NCI-H1436 treated with DMSO at 0.1 percent for 48 hours (cell line): ENCODE measurements around the gene TNK2.
"Not testable (repeated sequence)": the region's sequence is repeated elsewhere in the genome, so short reads cannot be mapped to it uniquely, and the experiment has no call there.

ENCODE experiments used
- DNase-seq: peaks from one replicate; lab custom pipeline; 2025; lab: John Stamatoyannopoulos, UW

Gene TNK2

GRCh38 chr3:195907934-195908693 lies at the start of gene TNK2:
TSS of gene TNK2 (minus strand) at chr3:195908551. CDS start at chr3:195888588, 19,963 bp downstream.
- DNase-seq: no peak

DNA sequence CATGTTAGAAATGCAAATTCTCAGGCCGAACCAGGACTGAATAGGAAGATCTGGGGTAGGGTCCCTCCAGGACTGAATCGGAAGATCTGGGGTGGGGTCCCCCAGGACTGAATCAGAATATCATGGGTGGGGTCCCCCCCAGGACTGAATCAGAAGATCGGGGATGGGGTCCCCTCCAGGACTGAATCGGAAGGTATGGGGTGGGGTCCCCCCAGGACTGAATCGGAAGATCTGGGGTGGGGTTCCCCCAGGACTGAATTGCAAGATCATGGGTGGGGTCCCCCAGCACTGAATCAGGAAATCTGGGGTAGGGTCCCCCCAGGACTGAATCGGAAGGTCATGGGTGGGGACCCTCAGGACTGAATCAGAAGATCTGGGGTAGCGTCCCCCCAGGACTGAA lies 48.2 kb upstream of the TNK2 start:
- no peak for DNase-seq

DNA sequence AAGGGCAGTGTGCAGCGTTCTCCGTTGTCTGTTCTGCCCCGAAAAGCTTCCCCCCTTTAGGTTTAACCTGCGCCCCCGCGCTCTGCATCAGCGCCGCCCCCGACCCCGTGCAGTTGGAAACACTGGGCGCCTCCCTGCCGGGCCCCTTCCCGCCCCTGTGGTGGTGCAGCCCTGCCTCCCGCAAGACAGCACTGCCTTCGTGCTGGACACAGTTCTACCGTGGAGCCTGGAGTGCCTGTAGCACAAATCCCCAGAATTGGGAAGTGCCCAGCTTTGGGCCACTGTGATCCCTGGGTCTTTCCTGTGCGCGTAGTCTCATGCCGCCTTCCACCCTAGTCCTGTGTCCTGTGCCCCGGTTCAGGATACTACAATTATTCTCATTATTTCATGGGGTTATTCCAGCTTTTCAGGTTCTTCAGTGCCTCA lies 47.1 kb upstream of the TNK2 start:
- not testable (repeated sequence) for DNase-seq

- not testable (repeated sequence) for DNase-seq
Measured at GRCh38 chr3:195954752-195955119, 46.4 kb upstream of the TNK2 start.

GRCh38 chr3:195954052-195954751 lies 45.9 kb upstream of the TNK2 start:
- not testable (repeated sequence) for DNase-seq

- not testable (repeated sequence) for DNase-seq
Measured at GRCh38 chr3:195952590-195952989, 44.2 kb upstream of the TNK2 start.

DNA sequence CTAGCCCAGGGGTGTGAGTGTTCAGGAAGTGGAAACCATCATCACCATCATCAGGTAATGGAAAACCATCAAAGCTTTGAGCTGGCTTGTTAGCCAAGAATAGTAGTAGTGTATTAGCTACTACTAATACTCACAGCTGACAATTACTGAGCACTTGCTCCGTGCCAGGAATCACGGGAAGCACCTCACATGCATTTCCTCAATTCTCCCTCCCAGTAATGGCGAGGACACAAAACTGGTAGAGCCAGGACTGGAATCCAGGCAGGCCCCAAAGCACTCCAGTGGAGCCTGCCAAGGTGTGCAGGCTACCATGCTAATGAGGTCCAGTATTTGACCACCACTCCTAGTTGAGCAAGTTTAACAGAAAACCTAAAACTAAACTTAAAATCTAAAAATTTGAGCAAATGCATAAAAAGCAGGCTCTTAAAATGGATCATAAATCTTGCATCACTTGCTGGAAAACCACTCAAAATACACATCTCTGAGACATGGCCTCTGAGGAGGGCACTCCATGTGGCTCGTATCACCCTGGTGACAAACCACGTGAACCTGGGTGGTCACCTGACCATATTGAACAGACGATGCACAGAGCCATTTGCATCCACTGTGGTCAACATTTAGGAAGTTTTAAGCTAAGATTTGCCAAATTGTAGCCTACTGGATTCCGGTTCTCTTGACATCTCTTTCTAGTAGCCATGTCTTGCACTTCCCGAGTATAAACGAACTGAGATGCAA lies 43.3 kb upstream of the TNK2 start:
- DNase-seq: not testable (repeated sequence)

GRCh38 chr3:195950731-195951130 lies 42.4 kb upstream of the TNK2 start:
- DNase-seq: not testable (repeated sequence)

GRCh38 chr3:195950164-195950563 lies 41.8 kb upstream of the TNK2 start:
- not testable (repeated sequence) for DNase-seq

GRCh38 chr3:195946910-195947699 lies 38.8 kb upstream of the TNK2 start:
- not testable (repeated sequence) for DNase-seq

DNA sequence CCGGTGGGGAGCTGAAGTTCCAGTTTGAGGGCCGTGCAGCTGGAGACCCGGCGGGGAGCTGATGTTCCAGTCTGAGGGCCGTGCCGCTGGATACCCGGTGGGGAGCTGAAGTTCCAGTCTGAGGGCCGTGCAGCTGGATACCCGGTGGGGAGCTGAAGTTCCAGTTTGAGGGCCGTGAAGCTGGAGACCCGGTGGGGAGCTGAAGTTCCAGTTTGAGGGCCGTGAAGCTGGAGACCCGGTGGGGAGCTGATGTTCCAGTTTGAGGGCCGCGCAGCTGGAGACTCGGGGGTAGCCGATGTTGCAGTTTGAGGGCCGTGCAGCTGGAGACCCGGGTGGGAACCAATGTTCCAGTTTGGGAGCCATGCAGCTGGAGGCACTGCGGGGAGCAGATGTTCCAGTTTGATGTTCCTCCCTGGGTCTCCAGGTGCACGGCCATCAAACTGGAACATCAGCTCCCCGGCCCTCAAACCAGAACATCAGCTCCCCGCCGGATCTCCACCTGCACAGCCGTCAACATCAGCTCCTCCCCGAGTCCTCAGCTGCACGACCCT lies 33.0 kb upstream of the TNK2 start:
- DNase-seq: not testable (repeated sequence)

- not testable (repeated sequence) for DNase-seq
Measured at GRCh38 chr3:195940806-195941205, 32.5 kb upstream of the TNK2 start.

- DNase-seq: not testable (repeated sequence)
Measured at GRCh38 chr3:195939526-195940470, 31.4 kb upstream of the TNK2 start.

- not testable (repeated sequence) for DNase-seq
Measured at GRCh38 chr3:195933044-195933430, 24.7 kb upstream of the TNK2 start.

DNA sequence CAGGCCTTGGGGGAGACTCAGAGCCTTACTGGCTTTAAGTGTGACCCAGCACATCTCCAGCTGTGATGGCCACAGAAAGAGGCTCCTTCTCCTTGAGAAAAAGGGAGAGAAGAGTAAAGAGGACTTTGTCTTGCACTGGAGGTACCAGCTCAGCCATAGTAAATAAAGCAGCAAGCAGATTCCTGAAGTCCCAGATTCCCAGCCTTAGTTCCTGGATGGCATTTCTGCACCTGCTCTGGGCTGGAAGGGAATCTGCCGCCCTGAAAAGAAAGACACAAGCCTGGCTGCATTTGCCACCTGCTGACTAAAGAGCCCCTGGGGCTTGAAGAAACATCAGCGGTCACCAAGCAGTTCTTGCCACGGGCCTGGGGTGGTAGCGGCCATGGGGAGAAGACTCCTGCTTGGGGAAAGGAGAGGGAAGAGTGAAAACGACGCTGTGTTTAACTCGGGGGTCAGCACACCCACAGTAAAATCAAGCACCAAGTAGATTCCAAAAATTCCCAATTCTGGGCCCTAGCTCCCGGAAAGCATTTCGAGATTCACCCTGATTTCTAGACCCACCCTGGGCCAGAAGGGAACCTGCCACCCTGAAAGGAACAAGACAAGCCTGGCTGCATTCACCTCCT lies 24.2 kb upstream of the TNK2 start:
- no peak for DNase-seq

DNA sequence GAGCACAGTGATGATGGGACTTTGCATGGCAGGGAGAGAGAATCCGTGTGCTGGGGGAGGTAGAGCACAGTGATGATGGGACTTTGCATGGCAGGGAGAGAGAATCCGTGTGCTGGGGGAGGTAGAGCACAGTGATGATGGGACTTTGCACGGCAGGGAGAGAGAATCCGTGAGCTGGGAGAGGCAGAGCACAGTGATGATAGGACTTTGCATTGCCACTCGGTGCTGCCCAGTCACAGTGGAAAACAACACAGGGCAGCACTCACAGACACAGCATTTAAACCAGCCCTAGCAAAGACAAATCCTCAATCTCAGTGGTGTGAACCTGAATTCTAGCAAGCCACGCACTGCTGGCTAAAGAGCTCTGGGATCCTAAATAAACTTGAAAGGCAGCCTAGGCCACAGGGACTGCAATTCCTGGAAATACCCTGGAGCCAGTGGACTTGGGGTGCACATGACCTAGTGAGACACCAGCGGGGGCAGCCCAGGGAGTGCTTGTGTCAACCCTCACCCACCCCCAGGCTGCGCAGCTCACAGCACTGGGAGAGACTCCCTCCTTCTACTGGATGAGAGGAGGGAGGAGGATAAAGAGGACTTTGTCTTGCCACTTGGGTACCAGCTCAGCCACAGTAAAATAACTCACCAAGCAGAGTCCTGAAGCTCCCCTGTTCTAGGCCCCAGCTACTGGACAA lies 23.4 kb upstream of the TNK2 start:
- DNase-seq: no peak

- no peak for DNase-seq
Measured at GRCh38 chr3:195929452-195929851, 21.1 kb upstream of the TNK2 start.

- DNase-seq: no peak
Measured at GRCh38 chr3:195921334-195921791, 13.0 kb upstream of the TNK2 start.

GRCh38 chr3:195918176-195918575 lies 9.8 kb upstream of the TNK2 start:
- DNase-seq: no peak
